ENCODE results near the gene WIPF1.
"Not testable (repeated sequence)": the region's sequence is repeated elsewhere in the genome, so short reads cannot be mapped to it uniquely, and the experiment has no call there.

The WIPF1 gene

DNA sequence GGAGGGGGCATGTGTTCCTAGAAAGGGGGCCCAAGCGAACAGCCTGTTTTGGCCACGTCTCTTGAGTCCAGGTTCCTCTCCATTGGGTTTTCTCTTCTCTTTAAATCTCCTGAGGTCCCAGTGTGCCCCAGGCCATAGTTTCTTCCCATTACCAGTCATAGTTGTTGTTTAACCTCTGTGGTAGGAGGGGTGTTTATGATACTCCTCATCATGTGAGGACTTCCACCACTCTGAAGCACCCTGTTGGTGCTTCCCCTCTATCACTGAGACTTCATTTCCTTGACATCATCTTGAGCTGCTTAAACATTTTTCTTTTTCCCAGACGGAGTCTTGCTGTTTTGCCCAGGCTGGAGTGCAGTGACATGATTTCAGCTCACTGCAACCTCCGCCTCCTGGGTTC is 45.9 kb downstream of the WIPF1 start:
- Histone ChIP-seq H3F3A (ENCODE audit: low read depth) (no peaks in the 10 kb centered on the region), H3K4me2 (ENCODE audit: low read depth, low read length, poor library complexity, severe bottlenecking) (no peak overlapping the region), H3K36me3 (ENCODE audit: insufficient read depth, low read length) (no peaks in the 10 kb centered on the region), H2AFZ (ENCODE audit: low read length) (no peak overlapping the region), H3K9ac (ENCODE audit: low read depth, low read length, poor library complexity, severe bottlenecking) (no peak overlapping the region), H4K20me1 (ENCODE audit: insufficient read depth, low read length, poor library complexity, severe bottlenecking) (no peaks in the 10 kb centered on the region), H3K27me3 (ENCODE audit: insufficient read depth, low read length, poor library complexity, severe bottlenecking) (no peaks in the 10 kb centered on the region), H3K4me3 (ENCODE audit: low read length, poor library complexity, severe bottlenecking) (no peak overlapping the region), H3K9me2 (replicated peaks; ENCODE audit: low read depth, low read length) (no peaks in the 10 kb centered on the region), H3K9me3 (ENCODE audit: insufficient read depth, low read depth, low read length) (no peaks in the 10 kb centered on the region), H3K79me2 (ENCODE audit: insufficient read depth, low read length) (no peaks in the 10 kb centered on the region), H3K4me1 (ENCODE audit: insufficient read depth, low read length, poor library complexity, severe bottlenecking) (peaks cover 14% of the 10 kb centered on the region)
- no peak for TF ChIP-seq EZH2phosphoT487 (IDR thresholded peaks at IDR 0.05; ENCODE audit: borderline replicate concordance)
- TF ChIP-seq, protein P1, sequence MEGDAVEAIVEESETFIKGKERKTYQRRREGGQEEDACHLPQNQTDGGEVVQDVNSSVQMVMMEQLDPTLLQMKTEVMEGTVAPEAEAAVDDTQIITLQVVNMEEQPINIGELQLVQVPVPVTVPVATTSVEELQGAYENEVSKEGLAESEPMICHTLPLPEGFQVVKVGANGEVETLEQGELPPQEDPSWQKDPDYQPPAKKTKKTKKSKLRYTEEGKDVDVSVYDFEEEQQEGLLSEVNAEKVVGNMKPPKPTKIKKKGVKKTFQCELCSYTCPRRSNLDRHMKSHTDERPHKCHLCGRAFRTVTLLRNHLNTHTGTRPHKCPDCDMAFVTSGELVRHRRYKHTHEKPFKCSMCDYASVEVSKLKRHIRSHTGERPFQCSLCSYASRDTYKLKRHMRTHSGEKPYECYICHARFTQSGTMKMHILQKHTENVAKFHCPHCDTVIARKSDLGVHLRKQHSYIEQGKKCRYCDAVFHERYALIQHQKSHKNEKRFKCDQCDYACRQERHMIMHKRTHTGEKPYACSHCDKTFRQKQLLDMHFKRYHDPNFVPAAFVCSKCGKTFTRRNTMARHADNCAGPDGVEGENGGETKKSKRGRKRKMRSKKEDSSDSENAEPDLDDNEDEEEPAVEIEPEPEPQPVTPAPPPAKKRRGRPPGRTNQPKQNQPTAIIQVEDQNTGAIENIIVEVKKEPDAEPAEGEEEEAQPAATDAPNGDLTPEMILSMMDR (conservative IDR thresholded peaks at IDR 0.05; ENCODE audit: low read length) = no peak

DNA sequence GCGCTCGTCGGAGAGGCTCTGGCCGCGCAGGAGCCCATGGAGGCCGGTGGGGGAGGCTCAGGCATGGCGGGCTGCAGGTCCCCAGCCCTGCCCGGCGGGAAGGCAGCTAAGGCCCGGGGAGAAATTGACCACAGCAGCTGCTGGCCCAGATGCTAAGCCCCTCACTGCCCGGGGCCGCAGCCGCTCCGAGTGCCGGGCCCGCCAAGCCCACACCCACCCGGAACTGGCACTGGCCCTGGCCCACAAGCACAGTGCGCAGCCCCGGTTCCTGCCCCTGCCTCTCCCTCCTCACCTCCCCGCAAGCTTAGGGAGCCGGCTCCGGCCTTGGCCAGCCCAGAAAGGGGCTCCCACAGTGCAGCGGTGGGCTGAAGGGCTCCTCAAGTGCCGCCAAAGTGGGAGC is 49.0 kb downstream of the WIPF1 start:
- not testable (repeated sequence) for H3K9me3 ChIP-seq (ENCODE audit: insufficient read depth, low read depth, low read length); H3K4me3 ChIP-seq (ENCODE audit: low read length, poor library complexity, severe bottlenecking); H3K27me3 ChIP-seq (ENCODE audit: insufficient read depth, low read length, poor library complexity, severe bottlenecking); H3K4me2 ChIP-seq (ENCODE audit: low read depth, low read length, poor library complexity, severe bottlenecking); H2AFZ ChIP-seq (ENCODE audit: low read length); H3K36me3 ChIP-seq (ENCODE audit: insufficient read depth, low read length); H3K79me2 ChIP-seq (ENCODE audit: insufficient read depth, low read length); H3K9ac ChIP-seq (ENCODE audit: low read depth, low read length, poor library complexity, severe bottlenecking); H3K9me2 ChIP-seq (replicated peaks; ENCODE audit: low read depth, low read length); H3K4me1 ChIP-seq (ENCODE audit: insufficient read depth, low read length, poor library complexity, severe bottlenecking); H3F3A ChIP-seq (ENCODE audit: low read depth); H4K20me1 ChIP-seq (ENCODE audit: insufficient read depth, low read length, poor library complexity, severe bottlenecking)

DNA sequence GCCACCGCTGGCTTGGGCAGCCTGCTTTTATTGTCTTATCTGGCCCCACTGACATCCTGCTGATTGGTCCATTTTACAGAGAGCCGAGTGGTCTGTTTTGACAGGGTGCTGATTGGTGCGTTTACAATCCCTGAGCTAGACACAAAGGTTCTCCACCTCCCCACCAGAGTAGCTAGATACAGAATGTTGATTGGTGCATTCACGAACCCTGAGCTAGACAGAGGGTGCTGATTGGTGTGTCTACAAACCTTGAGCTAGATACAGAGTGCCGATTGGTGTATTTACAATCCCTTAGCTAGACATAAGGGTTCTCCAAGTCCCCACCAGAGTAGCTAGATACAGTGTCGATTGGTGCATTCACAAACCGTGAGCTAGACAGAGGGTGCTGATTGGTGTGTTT is 49.6 kb downstream of the WIPF1 start:
- not testable (repeated sequence) for H3K36me3 ChIP-seq (ENCODE audit: insufficient read depth, low read length); H4K20me1 ChIP-seq (ENCODE audit: insufficient read depth, low read length, poor library complexity, severe bottlenecking); H2AFZ ChIP-seq (ENCODE audit: low read length); H3K79me2 ChIP-seq (ENCODE audit: insufficient read depth, low read length); H3K9me2 ChIP-seq (replicated peaks; ENCODE audit: low read depth, low read length); H3K9me3 ChIP-seq (ENCODE audit: insufficient read depth, low read depth, low read length); H3K4me1 ChIP-seq (ENCODE audit: insufficient read depth, low read length, poor library complexity, severe bottlenecking); H3K27me3 ChIP-seq (ENCODE audit: insufficient read depth, low read length, poor library complexity, severe bottlenecking); H3F3A ChIP-seq (ENCODE audit: low read depth)
- peak overlapping the region; percentile 77 for H3K9ac ChIP-seq (ENCODE audit: low read depth, low read length, poor library complexity, severe bottlenecking)
- H3K4me3 ChIP-seq (ENCODE audit: low read length, poor library complexity, severe bottlenecking) = peak overlapping the region; percentile 83
- peak overlapping the region; percentile 62 for H3K4me2 ChIP-seq (ENCODE audit: low read depth, low read length, poor library complexity, severe bottlenecking)

DNA sequence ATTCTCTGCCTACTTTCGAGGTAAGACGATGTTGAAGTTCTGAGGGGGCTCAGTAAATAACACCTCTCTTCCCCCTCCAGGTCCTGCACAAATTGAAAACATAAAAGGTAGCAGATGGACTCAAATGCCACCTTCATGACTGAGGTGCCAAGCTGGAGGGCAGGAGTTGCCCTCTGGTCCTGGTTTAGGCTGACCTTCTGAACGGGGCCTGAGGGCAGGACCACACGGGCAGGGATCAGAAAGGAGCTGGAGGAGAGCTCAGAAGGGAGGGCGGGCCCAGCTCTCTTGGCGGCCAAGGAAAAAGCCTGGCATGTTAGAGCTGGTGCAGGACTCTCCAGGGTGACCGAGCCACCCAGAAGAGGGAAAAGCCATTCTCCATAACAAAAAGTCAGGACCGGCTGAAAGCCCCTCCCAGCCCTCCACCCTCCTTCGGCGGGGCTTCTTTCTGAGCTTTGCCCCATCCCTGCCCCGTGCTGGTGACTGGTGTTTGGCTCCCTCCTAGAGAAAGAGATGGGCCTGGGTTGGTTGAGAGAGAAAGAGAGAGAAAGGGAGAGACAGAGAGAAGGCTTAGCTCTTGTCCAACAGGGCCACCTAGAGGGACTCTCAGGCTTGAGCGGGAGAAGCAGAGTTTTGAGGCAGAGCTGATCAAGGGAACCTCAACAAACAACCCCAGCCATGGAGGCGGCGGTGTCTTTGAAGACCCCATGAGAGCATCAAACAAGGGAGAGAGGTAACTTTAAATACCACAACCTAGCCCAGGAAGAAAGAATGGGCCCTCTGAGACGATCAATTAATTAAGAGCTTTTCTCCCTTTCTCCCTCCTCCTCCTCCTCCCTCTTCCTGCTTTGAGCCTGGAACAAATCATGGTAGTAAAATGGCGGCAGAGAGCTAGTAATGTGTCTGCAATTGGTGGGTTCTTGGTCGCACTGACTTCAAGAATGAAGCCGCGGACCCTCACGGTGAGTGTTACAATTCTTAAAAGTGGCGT is 50.8 kb downstream of the WIPF1 start:
- Histone ChIP-seq H3K4me2 (ENCODE audit: low read depth, low read length, poor library complexity, severe bottlenecking) (peak overlapping the region; percentile 62), H4K20me1 (ENCODE audit: insufficient read depth, low read length, poor library complexity, severe bottlenecking) (no peaks in the 10 kb centered on the region), H3K4me3 (ENCODE audit: low read length, poor library complexity, severe bottlenecking) (peak overlapping the region; percentile 83), H3K4me1 (ENCODE audit: insufficient read depth, low read length, poor library complexity, severe bottlenecking) (no peaks in the 10 kb centered on the region), H3K9me2 (replicated peaks; ENCODE audit: low read depth, low read length) (no peaks in the 10 kb centered on the region), H3K9ac (ENCODE audit: low read depth, low read length, poor library complexity, severe bottlenecking) (peak overlapping the region; percentile 77), H2AFZ (ENCODE audit: low read length) (peak overlapping the region; percentile 50), H3F3A (ENCODE audit: low read depth) (no peaks in the 10 kb centered on the region), H3K27me3 (ENCODE audit: insufficient read depth, low read length, poor library complexity, severe bottlenecking) (no peaks in the 10 kb centered on the region), H3K9me3 (ENCODE audit: insufficient read depth, low read depth, low read length) (no peaks in the 10 kb centered on the region), H3K79me2 (ENCODE audit: insufficient read depth, low read length) (no peaks in the 10 kb centered on the region), H3K36me3 (ENCODE audit: insufficient read depth, low read length) (no peaks in the 10 kb centered on the region)
- no peak for TF ChIP-seq EZH2phosphoT487 (IDR thresholded peaks at IDR 0.05; ENCODE audit: borderline replicate concordance)
- TF ChIP-seq, protein P1 (conservative IDR thresholded peaks at IDR 0.05; ENCODE audit: low read length) = peak; percentile 74
